Liver (tissue), 9 donors: ENCODE measurements around the gene LRMDA. TPM values are rescaled to one million over a fixed set of nuclear protein-coding genes. Genes with fewer than 3 reads are reported as not detected.

Experiments used
- DNase-seq: peaks from one replicate; pipeline ENCODE4 v3.0.0-alpha.2; 2017; ENCODE audit warnings: low spot score
- H3K27ac ChIP-seq, 2 donors: one replicate each; pipeline ENCODE4 v1.7.0; 2013; ENCODE audit warnings: inconsistent platforms in 2 of 2, low read length in 2 of 2, control low read depth in 1 of 2, low read depth in 1 of 2, mild to moderate bottlenecking in 1 of 2
- H3K27me3 ChIP-seq, 4 donors: one replicate each; pipeline versions ENCODE4 v1.6.1 to v1.7.0; 2013; ENCODE audit warnings: low read length in 3 of 4, inconsistent platforms in 1 of 4, mild to moderate bottlenecking in 1 of 4, moderate library complexity in 1 of 4; ENCODE audit not compliant: control insufficient read depth in 4 of 4, insufficient read depth in 4 of 4
- H3K36me3 ChIP-seq, 4 donors: one replicate each; pipeline versions ENCODE4 v1.6.1 to v1.7.0; 2013; ENCODE audit warnings: low read length in 3 of 4, mild to moderate bottlenecking in 3 of 4, low read depth in 1 of 4, moderate library complexity in 1 of 4; ENCODE audit not compliant: control insufficient read depth in 4 of 4, insufficient read depth in 3 of 4
- H3K4me1 ChIP-seq, 4 donors: one replicate each; pipeline versions ENCODE4 v1.6.1 to v1.7.0; 2013; ENCODE audit warnings: low read length in 3 of 4, mild to moderate bottlenecking in 3 of 4, moderate library complexity in 1 of 4; ENCODE audit not compliant: control insufficient read depth in 4 of 4, insufficient read depth in 4 of 4
- H3K4me3 ChIP-seq, 3 donors: one replicate each; pipeline versions ENCODE4 v1.6.1 to v1.7.0; 2013; ENCODE audit warnings: low read length in 3 of 3, control low read depth in 1 of 3, low read depth in 1 of 3, mild to moderate bottlenecking in 1 of 3
- H3K9ac ChIP-seq, 2 donors: one replicate each; pipeline ENCODE4 v1.7.0; 2013; ENCODE audit warnings: low read length in 2 of 2, mild to moderate bottlenecking in 2 of 2, moderate library complexity in 2 of 2, control low read depth in 1 of 2, low read depth in 1 of 2
- H3K9me3 ChIP-seq, 4 donors: one replicate each; pipeline versions ENCODE4 v1.6.1 to v1.7.0; 2013; ENCODE audit warnings: low read length in 3 of 4; ENCODE audit not compliant: control insufficient read depth in 4 of 4
- CTCF ChIP-seq: fragments of 150-350 bp; IDR thresholded peaks from 2 replicates; pipeline ENCODE4 v1.5.1; 2017; ENCODE audit warnings: improper control_type of control experiment, low read depth, low read length; ENCODE audit not compliant: missing input control
- EGR1 ChIP-seq, 2 donors: IDR thresholded peaks; 2 replicates each; pipeline ENCODE4 v1.6.1; 2016 to 2018; ENCODE audit warnings: antibody characterized with exemption in 2 of 2, low read depth in 2 of 2
- FOXA1 ChIP-seq: IDR thresholded peaks from 2 replicates; pipeline ENCODE4 v1.6.1; 2016; ENCODE audit warnings: antibody characterized with exemption
- FOXA2 ChIP-seq: IDR thresholded peaks from 2 replicates; pipeline ENCODE4 v1.6.1; 2016; ENCODE audit warnings: antibody characterized with exemption
- GABPA ChIP-seq, 2 donors: IDR thresholded peaks in 1 of 2; conservative IDR thresholded peaks in 1 of 2; 2 replicates each; pipeline ENCODE4 v1.6.1; 2016; ENCODE audit warnings: antibody characterized with exemption in 2 of 2, mild to moderate bottlenecking in 1 of 2, moderate library complexity in 1 of 2
- HNF4G ChIP-seq: IDR thresholded peaks from 2 replicates; pipeline ENCODE4 v1.6.1; 2016; ENCODE audit warnings: antibody characterized with exemption
- JUND ChIP-seq, 2 donors: IDR thresholded peaks; 2 replicates each; pipeline ENCODE4 v1.6.1; 2016; ENCODE audit warnings: antibody characterized with exemption in 2 of 2
- RAD21 ChIP-seq, 2 donors: IDR thresholded peaks; 2 replicates each; pipeline ENCODE4 v1.6.1; 2016; ENCODE audit warnings: antibody characterized with exemption in 2 of 2, mild to moderate bottlenecking in 2 of 2
- RXRA ChIP-seq, 2 donors: IDR thresholded peaks; 2 replicates each; pipeline ENCODE4 v1.6.1; 2017 to 2018; ENCODE audit warnings: antibody characterized with exemption in 2 of 2, mild to moderate bottlenecking in 1 of 2
- SP1 ChIP-seq: IDR thresholded peaks from 2 replicates; pipeline ENCODE4 v1.6.1; 2018; ENCODE audit warnings: antibody characterized with exemption, mild to moderate bottlenecking
- YY1 ChIP-seq: IDR thresholded peaks from 2 replicates; pipeline ENCODE4 v1.6.1; 2016; ENCODE audit warnings: antibody characterized with exemption, mild to moderate bottlenecking
- WGBS: extraction: QIAGEN DNeasy Blood & Tissue Kit; methylation state at CpG from one replicate; pipeline ENCODE4 v1.1.7; 2013; 5-methylcytosine and 5-hydroxymethylcytosine counted together
- polyA plus RNA-seq, 2 donors: library from polyadenylated mRNA; stranded (reverse) in 1 of 2; unstranded in 1 of 2; fragments of 200-250 nt in 1 of 2; fragments of >200 nt in 1 of 2; fragmentation: Nextera tagmentation in 1 of 2; extraction: Ambion mirVana in 1 of 2; gene quantifications; one replicate each; pipeline versions ENCODE4 v1.2.1 to v1.2.3, GENCODE V29; 2013 to 2015
- total RNA-seq, 2 donors: library from RNA; depleted of rRNA; stranded (reverse); fragments of >200 nt; gene quantifications; one replicate each; pipeline ENCODE4 v1.2.3, GENCODE V29; 2014
- TF ChIP-seq, protein P1 (sequence below): IDR thresholded peaks from 2 replicates; pipeline ENCODE4 v1.6.1; 2016; ENCODE audit warnings: antibody characterized with exemption
- TF ChIP-seq, protein P2 (sequence below): IDR thresholded peaks from 2 replicates; pipeline ENCODE4 v1.6.1; 2016; ENCODE audit warnings: antibody characterized with exemption, mild to moderate bottlenecking
- TF ChIP-seq, protein P3 (sequence below): IDR thresholded peaks from 2 replicates; pipeline ENCODE4 v1.6.1; 2016; ENCODE audit warnings: antibody characterized with exemption
- donor health status: healthy.
- donor health status: healthy.
- donor health status: healthy.
- donor health status: healthy.
- donor health status: healthy.

Gene LRMDA
- total and polyA plus RNA-seq, 4 donors: 7.9 to 15.8 (median 11.3) TPM

DNA sequence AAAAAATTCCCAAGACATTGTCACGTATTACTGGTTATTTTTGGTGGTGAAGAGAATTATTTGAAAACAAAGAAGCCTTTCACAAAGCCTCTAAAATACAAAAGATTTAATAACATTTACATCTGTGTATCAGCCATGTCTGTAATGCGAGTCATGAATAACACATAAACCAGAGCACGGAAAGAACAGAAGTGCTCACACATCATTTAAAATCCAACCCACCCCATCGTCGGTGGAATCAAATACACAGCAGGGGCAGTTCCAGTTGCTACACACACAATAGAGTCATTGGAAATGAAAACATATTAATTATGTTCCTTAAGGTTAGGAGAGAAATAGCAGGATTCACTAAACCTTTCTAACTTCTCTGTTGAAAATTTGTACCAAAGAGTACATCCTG is 1108.9 kb downstream of the LRMDA start:
- WGBS: 83% methylated on average over 5 of the region's 5 CpGs
- TF ChIP-seq, protein P1, sequence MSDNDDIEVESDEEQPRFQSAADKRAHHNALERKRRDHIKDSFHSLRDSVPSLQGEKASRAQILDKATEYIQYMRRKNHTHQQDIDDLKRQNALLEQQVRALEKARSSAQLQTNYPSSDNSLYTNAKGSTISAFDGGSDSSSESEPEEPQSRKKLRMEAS: no peak
- TF ChIP-seq GABPA (IDR thresholded peaks at IDR 0.05 in 1 of 2, conservative IDR thresholded peaks at IDR 0.05 in 1 of 2) (no peak), CTCF (no peak), FOXA1 (no peak), YY1 (no peak), RAD21 (IDR thresholded peaks at IDR 0.05) (no peak), EGR1 (IDR thresholded peaks at IDR 0.05; ENCODE audit: low read depth in 2 of 2) (no peak), FOXA2 (no peak), HNF4G (no peak), RXRA (IDR thresholded peaks at IDR 0.05) (no peak)
- TF ChIP-seq, protein P2, sequence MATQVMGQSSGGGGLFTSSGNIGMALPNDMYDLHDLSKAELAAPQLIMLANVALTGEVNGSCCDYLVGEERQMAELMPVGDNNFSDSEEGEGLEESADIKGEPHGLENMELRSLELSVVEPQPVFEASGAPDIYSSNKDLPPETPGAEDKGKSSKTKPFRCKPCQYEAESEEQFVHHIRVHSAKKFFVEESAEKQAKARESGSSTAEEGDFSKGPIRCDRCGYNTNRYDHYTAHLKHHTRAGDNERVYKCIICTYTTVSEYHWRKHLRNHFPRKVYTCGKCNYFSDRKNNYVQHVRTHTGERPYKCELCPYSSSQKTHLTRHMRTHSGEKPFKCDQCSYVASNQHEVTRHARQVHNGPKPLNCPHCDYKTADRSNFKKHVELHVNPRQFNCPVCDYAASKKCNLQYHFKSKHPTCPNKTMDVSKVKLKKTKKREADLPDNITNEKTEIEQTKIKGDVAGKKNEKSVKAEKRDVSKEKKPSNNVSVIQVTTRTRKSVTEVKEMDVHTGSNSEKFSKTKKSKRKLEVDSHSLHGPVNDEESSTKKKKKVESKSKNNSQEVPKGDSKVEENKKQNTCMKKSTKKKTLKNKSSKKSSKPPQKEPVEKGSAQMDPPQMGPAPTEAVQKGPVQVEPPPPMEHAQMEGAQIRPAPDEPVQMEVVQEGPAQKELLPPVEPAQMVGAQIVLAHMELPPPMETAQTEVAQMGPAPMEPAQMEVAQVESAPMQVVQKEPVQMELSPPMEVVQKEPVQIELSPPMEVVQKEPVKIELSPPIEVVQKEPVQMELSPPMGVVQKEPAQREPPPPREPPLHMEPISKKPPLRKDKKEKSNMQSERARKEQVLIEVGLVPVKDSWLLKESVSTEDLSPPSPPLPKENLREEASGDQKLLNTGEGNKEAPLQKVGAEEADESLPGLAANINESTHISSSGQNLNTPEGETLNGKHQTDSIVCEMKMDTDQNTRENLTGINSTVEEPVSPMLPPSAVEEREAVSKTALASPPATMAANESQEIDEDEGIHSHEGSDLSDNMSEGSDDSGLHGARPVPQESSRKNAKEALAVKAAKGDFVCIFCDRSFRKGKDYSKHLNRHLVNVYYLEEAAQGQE: no peak
- TF ChIP-seq, protein P3, sequence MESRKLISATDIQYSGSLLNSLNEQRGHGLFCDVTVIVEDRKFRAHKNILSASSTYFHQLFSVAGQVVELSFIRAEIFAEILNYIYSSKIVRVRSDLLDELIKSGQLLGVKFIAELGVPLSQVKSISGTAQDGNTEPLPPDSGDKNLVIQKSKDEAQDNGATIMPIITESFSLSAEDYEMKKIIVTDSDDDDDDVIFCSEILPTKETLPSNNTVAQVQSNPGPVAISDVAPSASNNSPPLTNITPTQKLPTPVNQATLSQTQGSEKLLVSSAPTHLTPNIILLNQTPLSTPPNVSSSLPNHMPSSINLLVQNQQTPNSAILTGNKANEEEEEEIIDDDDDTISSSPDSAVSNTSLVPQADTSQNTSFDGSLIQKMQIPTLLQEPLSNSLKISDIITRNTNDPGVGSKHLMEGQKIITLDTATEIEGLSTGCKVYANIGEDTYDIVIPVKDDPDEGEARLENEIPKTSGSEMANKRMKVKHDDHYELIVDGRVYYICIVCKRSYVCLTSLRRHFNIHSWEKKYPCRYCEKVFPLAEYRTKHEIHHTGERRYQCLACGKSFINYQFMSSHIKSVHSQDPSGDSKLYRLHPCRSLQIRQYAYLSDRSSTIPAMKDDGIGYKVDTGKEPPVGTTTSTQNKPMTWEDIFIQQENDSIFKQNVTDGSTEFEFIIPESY: no peak
- Histone ChIP-seq H3K4me3 (no peak overlapping the region), H3K27ac (no peak overlapping the region), H3K27me3 (no peaks in the 10 kb centered on the region), H3K9ac (no peak overlapping the region), H3K36me3 (no peaks in the 10 kb centered on the region), H3K9me3 (no peaks in the 10 kb centered on the region), H3K4me1 (no peaks in the 10 kb centered on the region)
- no peak for DNase-seq

DNA sequence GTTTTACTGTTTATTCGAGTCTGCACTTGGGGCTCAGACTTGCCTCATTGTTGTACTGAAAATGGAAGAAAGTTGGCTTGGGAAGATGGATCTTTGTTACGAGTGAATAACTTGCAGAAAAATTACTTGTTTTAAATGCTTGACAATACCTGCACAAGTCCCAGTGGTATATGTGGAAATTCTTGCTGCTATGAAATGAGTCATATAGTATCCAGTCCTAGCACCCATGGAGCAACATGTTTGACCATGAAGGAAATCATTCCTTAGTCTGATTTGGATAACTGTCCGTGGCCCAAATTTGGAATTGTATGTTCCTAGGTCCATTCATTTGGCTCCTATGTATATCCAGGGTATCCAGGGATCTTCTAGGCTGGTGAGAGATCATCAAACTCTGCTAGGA is 1109.4 kb downstream of the LRMDA start:
- Histone ChIP-seq H3K4me1 (no peaks in the 10 kb centered on the region), H3K27ac (no peak overlapping the region), H3K27me3 (no peaks in the 10 kb centered on the region), H3K9ac (no peak overlapping the region), H3K36me3 (no peaks in the 10 kb centered on the region), H3K9me3 (no peaks in the 10 kb centered on the region), H3K4me3 (no peak overlapping the region)
- DNase-seq: no peak
- WGBS: 94% methylated on average over 3 of the region's 3 CpGs
- TF ChIP-seq JUND (IDR thresholded peaks at IDR 0.05) (no peak), SP1 (no peak), GABPA (IDR thresholded peaks at IDR 0.05 in 1 of 2, conservative IDR thresholded peaks at IDR 0.05 in 1 of 2) (no peak)
